ENCODE measurements around the gene RANBP17.

DNA sequence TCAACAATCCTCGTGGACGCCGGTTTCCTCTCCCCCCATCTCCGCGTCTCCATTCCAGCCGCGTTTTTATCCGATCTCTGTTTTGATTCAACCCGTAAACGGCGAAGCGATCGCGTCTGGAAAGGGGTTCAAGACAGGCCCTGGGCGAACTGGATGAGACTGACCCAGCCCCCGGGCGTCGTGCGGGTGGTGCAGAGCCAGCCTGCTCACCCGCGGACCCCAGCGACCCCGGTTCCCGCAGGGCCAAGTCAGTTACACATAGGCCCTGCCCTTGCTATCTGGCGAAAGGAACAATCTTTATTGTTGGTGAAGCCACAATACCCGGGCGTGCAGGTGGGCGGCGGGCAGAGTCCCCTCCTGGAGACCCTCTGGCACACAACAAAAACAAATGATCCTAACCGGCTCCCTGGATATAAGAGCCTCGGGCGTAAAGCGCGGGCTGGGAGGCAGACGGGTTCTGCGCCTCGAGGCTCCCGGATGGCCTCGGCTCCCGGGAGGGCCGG, 449.1 kb downstream of the RANBP17 start:
- TF ChIP-seq, protein P1, sequence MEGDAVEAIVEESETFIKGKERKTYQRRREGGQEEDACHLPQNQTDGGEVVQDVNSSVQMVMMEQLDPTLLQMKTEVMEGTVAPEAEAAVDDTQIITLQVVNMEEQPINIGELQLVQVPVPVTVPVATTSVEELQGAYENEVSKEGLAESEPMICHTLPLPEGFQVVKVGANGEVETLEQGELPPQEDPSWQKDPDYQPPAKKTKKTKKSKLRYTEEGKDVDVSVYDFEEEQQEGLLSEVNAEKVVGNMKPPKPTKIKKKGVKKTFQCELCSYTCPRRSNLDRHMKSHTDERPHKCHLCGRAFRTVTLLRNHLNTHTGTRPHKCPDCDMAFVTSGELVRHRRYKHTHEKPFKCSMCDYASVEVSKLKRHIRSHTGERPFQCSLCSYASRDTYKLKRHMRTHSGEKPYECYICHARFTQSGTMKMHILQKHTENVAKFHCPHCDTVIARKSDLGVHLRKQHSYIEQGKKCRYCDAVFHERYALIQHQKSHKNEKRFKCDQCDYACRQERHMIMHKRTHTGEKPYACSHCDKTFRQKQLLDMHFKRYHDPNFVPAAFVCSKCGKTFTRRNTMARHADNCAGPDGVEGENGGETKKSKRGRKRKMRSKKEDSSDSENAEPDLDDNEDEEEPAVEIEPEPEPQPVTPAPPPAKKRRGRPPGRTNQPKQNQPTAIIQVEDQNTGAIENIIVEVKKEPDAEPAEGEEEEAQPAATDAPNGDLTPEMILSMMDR (IDR thresholded peaks at IDR 0.05; ENCODE audit: poor library complexity, severe bottlenecking) = no peak
- TF ChIP-seq EZH2 (IDR thresholded peaks at IDR 0.05; ENCODE audit: borderline replicate concordance, insufficient read depth, low read length, poor library complexity, severe bottlenecking) (peak; percentile 55), RAD21 (conservative IDR thresholded peaks at IDR 0.05) (no peak), EP300 (conservative IDR thresholded peaks at IDR 0.05; ENCODE audit: poor library complexity, severe bottlenecking) (no peak)
